ENCODE data around the gene CTNNA1.

The CTNNA1 gene

GRCh38 chr5:138927544-138927943 is 174.3 kb downstream of the CTNNA1 start:
- POLR2A ChIA-PET: no interaction called here
- CTCF ChIA-PET: no interaction called here

GRCh38 chr5:138927979-138928378 is 174.8 kb downstream of the CTNNA1 start:
- H3K4me3 ChIP-seq (ENCODE audit: low read depth, low read length): no peak overlapping the region
- H3K9me3 ChIP-seq (ENCODE audit: control insufficient read depth, insufficient read depth, low read depth, low read length): no peaks in the 10 kb centered on the region
- no peaks in the 10 kb centered on the region for H3K4me1 ChIP-seq (ENCODE audit: control insufficient read depth, insufficient read depth, low read length)
- H3K36me3 ChIP-seq (ENCODE audit: control insufficient read depth in 2 of 2, insufficient read depth in 1 of 2, low read length in 2 of 2): peaks cover 0 to 91% of the 10 kb centered on the region in 2 experiments; a peak in 1 of 3 replicates
- TF ChIP-seq ZNF510 (tag by site-specific recombination; IDR thresholded peaks at IDR 0.05; ENCODE audit: insufficient replicate concordance) (no peak), ZNF449 (tag by site-specific recombination; IDR thresholded peaks at IDR 0.05) (peak; percentile 36; the same call in 1 of the 2 replicates)
- H3K27ac ChIP-seq (ENCODE audit: extremely low read depth, low read depth, low read length): no peak overlapping the region
- ChIA-PET POLR2A (no interaction called here), CTCF (no interaction called here)

More at GRCh38 chr5:138927544-138927943, 174.3 kb downstream of the CTNNA1 start:
- H3K4me3 ChIP-seq (ENCODE audit: low read depth, low read length): no peak overlapping the region
- H3K27ac ChIP-seq (ENCODE audit: extremely low read depth, low read depth, low read length): no peak overlapping the region
- peaks cover 0 to 86% of the 10 kb centered on the region in 2 experiments; a peak in 1 of 3 replicates for H3K36me3 ChIP-seq (ENCODE audit: control insufficient read depth in 2 of 2, insufficient read depth in 1 of 2, low read length in 2 of 2)
- TF ChIP-seq ZNF211 (tag by site-specific recombination; IDR thresholded peaks at IDR 0.05; ENCODE audit: low read depth) (no peak), CTCF (tag by site-specific recombination; IDR thresholded peaks at IDR 0.05) (no peak), ZNF624 (tag by site-specific recombination; IDR thresholded peaks at IDR 0.05) (no peak), ZNF239 (tag by site-specific recombination; IDR thresholded peaks at IDR 0.05) (no peak), FEZF1 (tag by site-specific recombination; IDR thresholded peaks at IDR 0.05) (no peak)
- H3K4me1 ChIP-seq (ENCODE audit: control insufficient read depth, insufficient read depth, low read length): no peaks in the 10 kb centered on the region
- H3K9me3 ChIP-seq (ENCODE audit: control insufficient read depth, insufficient read depth, low read depth, low read length): no peaks in the 10 kb centered on the region

- no peak overlapping the region for H3K27ac ChIP-seq (ENCODE audit: extremely low read depth, low read depth, low read length)
- POLR2A ChIA-PET: no interaction called here
- H3K4me3 ChIP-seq (ENCODE audit: low read depth, low read length): no peak overlapping the region
- H3K36me3 ChIP-seq (ENCODE audit: control insufficient read depth in 2 of 2, insufficient read depth in 1 of 2, low read length in 2 of 2): peaks cover 0 to 99% of the 10 kb centered on the region in 2 experiments; a peak in 1 of 3 replicates
- CTCF ChIA-PET: no interaction called here
- H3K4me1 ChIP-seq (ENCODE audit: control insufficient read depth, insufficient read depth, low read length): no peaks in the 10 kb centered on the region
- TF ChIP-seq ZBTB21 (tag by site-specific recombination; IDR thresholded peaks at IDR 0.05): no peak
- no peak for TF ChIP-seq ZNF184 (tag by site-specific recombination; IDR thresholded peaks at IDR 0.05)
- TF ChIP-seq ZNF449 (tag by site-specific recombination; IDR thresholded peaks at IDR 0.05): no peak
- H3K9me3 ChIP-seq (ENCODE audit: control insufficient read depth, insufficient read depth, low read depth, low read length): no peaks in the 10 kb centered on the region
Observed at GRCh38 chr5:138929571-138929955, 176.3 kb downstream of the CTNNA1 start.

- ChIA-PET POLR2A (no interaction called here), CTCF (interaction anchor here (0.6 to 0.7 kb wide), 2 partner anchors 141 to 145 kb away, joined by 3 to 4 read pairs; no protein-coding TSS in a partner anchor)
- H3K4me3 ChIP-seq (ENCODE audit: low read depth, low read length): no peak overlapping the region
- H3K36me3 ChIP-seq (ENCODE audit: control insufficient read depth in 2 of 2, insufficient read depth in 1 of 2, low read length in 2 of 2): peaks cover 0 to 99% of the 10 kb centered on the region in 2 experiments; a peak in 2 of 3 replicates
- no peaks in the 10 kb centered on the region for H3K4me1 ChIP-seq (ENCODE audit: control insufficient read depth, insufficient read depth, low read length)
- H3K27ac ChIP-seq (ENCODE audit: extremely low read depth, low read depth, low read length): no peak overlapping the region
- H3K9me3 ChIP-seq (ENCODE audit: control insufficient read depth, insufficient read depth, low read depth, low read length): no peaks in the 10 kb centered on the region
- no peak for TF ChIP-seq ZNF133 (tag by site-specific recombination; IDR thresholded peaks at IDR 0.05)
- TF ChIP-seq ZNF175 (tag by site-specific recombination; IDR thresholded peaks at IDR 0.05): no peak
- TF ChIP-seq SALL2 (tag by site-specific recombination; IDR thresholded peaks at IDR 0.05; ENCODE audit: borderline replicate concordance): no peak
- TF ChIP-seq ZNF600 (tag by site-specific recombination; IDR thresholded peaks at IDR 0.05): no peak
- TF ChIP-seq ZNF223 (tag by site-specific recombination; IDR thresholded peaks at IDR 0.05): no peak
- TF ChIP-seq ZSCAN4 (tag by site-specific recombination; IDR thresholded peaks at IDR 0.05): no peak
- TF ChIP-seq ZNF513 (tag by site-specific recombination; IDR thresholded peaks at IDR 0.05): no peak
- TF ChIP-seq ZNF10 (tag by site-specific recombination; IDR thresholded peaks at IDR 0.05): no peak
- TF ChIP-seq ZNF404 (tag by site-specific recombination; IDR thresholded peaks at IDR 0.05): no peak
Observed at GRCh38 chr5:138930371-138931097, 177.3 kb downstream of the CTNNA1 start.

Measured in HEK293 (cell line).